NCI-H146 treated with DMSO at 0.1 percent for 48 hours (cell line): ENCODE data around the gene CACNG4.
"Not testable (repeated sequence)": the region's sequence is repeated elsewhere in the genome, so short reads cannot be mapped to it uniquely, and the experiment has no call there.

Experiments used
- DNase-seq: peaks from one replicate; lab custom pipeline; 2025; ENCODE audit not compliant: unreplicated experiment; lab: John Stamatoyannopoulos, UW

CACNG4 gene

GRCh38 chr17:67041119-67041518 lies 76.6 kb downstream of the CACNG4 start:
- DNase-seq, result not testable (repeated sequence)

- DNase-seq, result peak; percentile 44
Measured at GRCh38 chr17:67041531-67041930, 77.0 kb downstream of the CACNG4 start.

- peak; percentile 57 for DNase-seq
Measured at GRCh38 chr17:67041941-67042899, 77.7 kb downstream of the CACNG4 start.

GRCh38 chr17:67043283-67043682 lies 78.8 kb downstream of the CACNG4 start:
- peak; percentile 59 for DNase-seq

- no peak for DNase-seq
Measured at GRCh38 chr17:67044016-67044772, 79.7 kb downstream of the CACNG4 start, which contains the start of gene CACNG1. Gene CACNG1 (plus strand): TSS chr17:67044554. CDS start chr17:67044661, 107 bp downstream.

GRCh38 chr17:67044940-67045339 lies 80.4 kb downstream of the CACNG4 start:
- no peak for DNase-seq

- no peak for DNase-seq
Measured at GRCh38 chr17:67046398-67046797, 81.9 kb downstream of the CACNG4 start.

- peak; percentile 64 for DNase-seq
Measured at GRCh38 chr17:67047382-67047781, 82.9 kb downstream of the CACNG4 start.

- no peak for DNase-seq
Measured at GRCh38 chr17:67049025-67049739, 84.7 kb downstream of the CACNG4 start.

GRCh38 chr17:67050066-67050465 lies 85.6 kb downstream of the CACNG4 start:
- DNase-seq, result no peak

- no peak for DNase-seq
Measured at GRCh38 chr17:67050471-67051154, 86.1 kb downstream of the CACNG4 start.

- DNase-seq, result no peak
Measured at GRCh38 chr17:67051155-67051538, 86.6 kb downstream of the CACNG4 start.

- no peak for DNase-seq
Measured at GRCh38 chr17:67051837-67052236, 87.3 kb downstream of the CACNG4 start.

- no peak for DNase-seq
Measured at GRCh38 chr17:67052720-67053437, 88.4 kb downstream of the CACNG4 start.

- DNase-seq, result no peak
Measured at GRCh38 chr17:67053438-67054000, 89.0 kb downstream of the CACNG4 start.

- DNase-seq, result no peak
Measured at GRCh38 chr17:67054011-67054591, 89.6 kb downstream of the CACNG4 start.

GRCh38 chr17:67054608-67055007 lies 90.1 kb downstream of the CACNG4 start:
- DNase-seq, result no peak

- no peak for DNase-seq
Measured at GRCh38 chr17:67055041-67055443, 90.5 kb downstream of the CACNG4 start.
